DOHH2 (cell line): ENCODE data around the gene AKT1S1.

ENCODE experiments used
- H3F3A ChIP-seq: fragments of 200-600 bp; sonication (generic), shearing (Covaris generic); 2 replicates; pipeline ENCODE4 v1.6.0; 2016; ENCODE audit warnings: antibody characterized with exemption, mild to moderate bottlenecking; ENCODE audit not compliant: control insufficient read depth, insufficient read depth
- H3K27ac ChIP-seq: fragments of 200-600 bp; sonication (generic); 2 replicates; pipeline ENCODE4 v1.5.1; 2014; ENCODE audit warnings: low read depth, mild to moderate bottlenecking, low read length, moderate library complexity
- H3K27me3 ChIP-seq: fragments of 200-600 bp; sonication (generic); 2 replicates; pipeline ENCODE4 v1.6.1; 2014; ENCODE audit warnings: mild to moderate bottlenecking, low read length, mixed read lengths; ENCODE audit not compliant: control insufficient read depth
- H3K36me3 ChIP-seq: fragments of 200-600 bp; sonication (generic); 2 replicates; pipeline ENCODE4 v1.6.1; 2014; ENCODE audit warnings: mild to moderate bottlenecking, low read length, moderate library complexity, mixed read lengths; ENCODE audit not compliant: control insufficient read depth
- H3K4me1 ChIP-seq: fragments of 200-600 bp; sonication (generic); 2 replicates; pipeline ENCODE4 v1.6.1; 2014; ENCODE audit warnings: mild to moderate bottlenecking, low read length, mixed read lengths; ENCODE audit not compliant: control insufficient read depth
- H3K4me2 ChIP-seq: fragments of 200-600 bp; sonication (generic); 2 replicates; pipeline ENCODE4 v1.6.0; 2014; ENCODE audit warnings: mild to moderate bottlenecking, low read length, moderate library complexity
- H3K4me3 ChIP-seq: fragments of 200-600 bp; sonication (generic); 2 replicates; pipeline ENCODE4 v1.5.1; 2014; ENCODE audit warnings: mild to moderate bottlenecking, low read length, mixed read lengths
- H3K79me2 ChIP-seq: fragments of 200-600 bp; sonication (generic); 2 replicates; pipeline ENCODE4 v1.6.1; 2014; ENCODE audit warnings: mild to moderate bottlenecking, low read length, mixed read lengths; ENCODE audit not compliant: control insufficient read depth
- H3K9me2 ChIP-seq: fragments of 200-600 bp; sonication (generic); replicated peaks from 2 replicates; pipeline ENCODE4 v1.6.1; 2014; ENCODE audit warnings: mild to moderate bottlenecking, low read length, mixed read lengths; ENCODE audit not compliant: control insufficient read depth
- H3K9me3 ChIP-seq: fragments of 200-600 bp; sonication (generic); 2 replicates; pipeline ENCODE4 v1.6.1; 2014; ENCODE audit warnings: antibody characterized with exemption, low read length, mixed read lengths; ENCODE audit not compliant: control insufficient read depth, insufficient read depth
- H4K20me1 ChIP-seq: fragments of 200-600 bp; sonication (generic); 2 replicates; pipeline ENCODE4 v1.6.0; 2014; ENCODE audit warnings: low read depth, mild to moderate bottlenecking, antibody characterized with exemption, low read length, moderate library complexity; ENCODE audit not compliant: control insufficient read depth, insufficient read depth
- CTCF ChIP-seq: fragments of 200-600 bp; sonication (generic); IDR thresholded peaks from one replicate; pipeline ENCODE4 v1.5.1; 2014; ENCODE audit warnings: antibody characterized with exemption, mild to moderate bottlenecking, low read depth, low read length; ENCODE audit not compliant: poor library complexity, severe bottlenecking
- EZH2phosphoT487 ChIP-seq: fragments of 200-600 bp; sonication (generic); IDR thresholded peaks from 2 replicates; pipeline ENCODE4 v1.6.1; 2017; ENCODE audit warnings: borderline replicate concordance, mild to moderate bottlenecking, antibody characterized with exemption, low read length, moderate library complexity, mixed read lengths

The AKT1S1 gene

GRCh38 chr19:49924004-49924880, 47.1 kb upstream of the AKT1S1 start:
- Histone ChIP-seq H3K9me3 (no peaks in the 10 kb centered on the region), H3K4me1 (peaks cover 43% of the 10 kb centered on the region), H3F3A (no peaks in the 10 kb centered on the region), H3K27ac (peak overlapping the region; percentile 51), H3K4me3 (peak overlapping the region; percentile 50), H3K4me2 (peak overlapping the region; percentile 65), H3K36me3 (peaks cover 87% of the 10 kb centered on the region), H4K20me1 (peaks cover 26% of the 10 kb centered on the region), H3K9me2 (no peaks in the 10 kb centered on the region), H3K79me2 (peaks cover 100% of the 10 kb centered on the region), H3K27me3 (no peaks in the 10 kb centered on the region)
- TF ChIP-seq EZH2phosphoT487 (no peak), CTCF (no peak)

GRCh38 chr19:49923055-49924003, 46.2 kb upstream of the AKT1S1 start:
- no peaks in the 10 kb centered on the region for H3F3A ChIP-seq
- no peak for TF ChIP-seq EZH2phosphoT487
- TF ChIP-seq CTCF: no peak
- H3K27ac ChIP-seq: peak overlapping the region; percentile 51
- H3K79me2 ChIP-seq: peaks cover 99% of the 10 kb centered on the region
- no peaks in the 10 kb centered on the region for H3K9me2 ChIP-seq
- H4K20me1 ChIP-seq: peaks cover 26% of the 10 kb centered on the region
- H3K9me3 ChIP-seq: no peaks in the 10 kb centered on the region
- H3K4me2 ChIP-seq: peak overlapping the region; percentile 65
- H3K27me3 ChIP-seq: no peaks in the 10 kb centered on the region
- H3K36me3 ChIP-seq: peaks cover 84% of the 10 kb centered on the region
- peaks cover 43% of the 10 kb centered on the region for H3K4me1 ChIP-seq
- peak overlapping the region; percentile 50; the same call in 1 of the 2 replicates for H3K4me3 ChIP-seq

GRCh38 chr19:49921871-49922795, 45.0 kb upstream of the AKT1S1 start:
- H4K20me1 ChIP-seq: peaks cover 23% of the 10 kb centered on the region; the same call in 1 of the 2 replicates
- no peaks in the 10 kb centered on the region for H3K27me3 ChIP-seq
- H3K27ac ChIP-seq: no peak overlapping the region
- H3K9me2 ChIP-seq: no peaks in the 10 kb centered on the region
- no peak overlapping the region for H3K4me3 ChIP-seq
- TF ChIP-seq EZH2phosphoT487: no peak
- no peak for TF ChIP-seq CTCF
- no peak overlapping the region for H3K4me2 ChIP-seq
- no peaks in the 10 kb centered on the region for H3K9me3 ChIP-seq
- H3F3A ChIP-seq: no peaks in the 10 kb centered on the region
- H3K36me3 ChIP-seq: peaks cover 85% of the 10 kb centered on the region
- H3K79me2 ChIP-seq: peaks cover 99% of the 10 kb centered on the region
- peaks cover 34% of the 10 kb centered on the region for H3K4me1 ChIP-seq
